Measurements from ENCODE around the gene NOS3. TPM values are rescaled to one million over a fixed set of nuclear protein-coding genes. Genes with fewer than 3 reads are reported as not detected.

Gene NOS3
- total and polyA plus RNA-seq, 9 of the 15 experiments (the other 6 are each of a cell fraction or from before 2014, with no cell fraction given) = 1.1 to 121 (median 23.6) TPM

DNA sequence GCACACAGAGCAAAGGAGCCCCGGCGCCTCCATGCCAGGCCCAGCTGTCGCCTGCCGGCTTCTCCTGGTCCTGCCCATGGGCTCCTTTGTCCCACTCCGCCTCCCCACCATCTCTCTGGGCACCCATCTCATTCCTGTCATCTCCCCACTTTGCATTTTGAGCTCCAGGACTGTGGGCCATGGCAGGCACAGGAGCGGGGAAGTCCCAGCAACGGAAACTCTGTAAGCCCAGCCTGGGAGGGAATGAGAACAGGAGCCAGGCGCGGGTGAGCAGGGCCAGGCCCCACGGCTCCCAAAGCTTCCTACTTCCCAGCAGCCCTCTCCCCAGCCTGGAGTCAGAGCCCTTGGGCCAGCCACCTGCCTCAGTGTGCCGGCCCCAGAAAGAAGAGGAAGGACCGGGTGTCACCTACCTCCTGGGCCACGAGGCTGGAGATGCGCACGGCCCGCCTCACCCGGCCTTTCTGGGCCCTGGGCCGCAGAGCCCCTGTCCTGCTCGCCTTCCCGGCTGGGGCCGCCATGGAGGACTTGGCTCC lies 35.8 kb upstream of the NOS3 start (continued):
- TF ChIP-seq ESRRA (IDR thresholded peaks at IDR 0.05; ENCODE audit: borderline replicate concordance, low read depth) (no peak), ZBTB8A (IDR thresholded peaks at IDR 0.05; ENCODE audit: partially characterized antibody) (no peak), BDP1 (IDR thresholded peaks at IDR 0.05; ENCODE audit: insufficient read depth, insufficient read length) (no peak), ELF2 (CRISPR knock-in tag; IDR thresholded peaks at IDR 0.05) (peak; percentile 30; the same call in 1 of the 2 replicates), TCFL5 (CRISPR knock-in tag; conservative IDR thresholded peaks at IDR 0.05) (no peak), CHCHD3 (CRISPR knock-in tag; IDR thresholded peaks at IDR 0.05) (no peak), ZNF77 (CRISPR knock-in tag; IDR thresholded peaks at IDR 0.05) (no peak), E2F4 (CRISPR knock-in tag; IDR thresholded peaks at IDR 0.05; ENCODE audit: low read depth) (no peak), SIN3A (IDR thresholded peaks at IDR 0.05; ENCODE audit: borderline replicate concordance in 2 of 2, control insufficient read depth in 1 of 2, low read depth in 2 of 2, low read length in 2 of 2) (peak; percentile 17 to 37; a peak in 1 of 4 replicates), ZC3H4 (CRISPR knock-in tag; IDR thresholded peaks at IDR 0.05; ENCODE audit: borderline replicate concordance) (no peak), ZKSCAN8 (CRISPR knock-in tag; IDR thresholded peaks at IDR 0.05) (no peak)
- TF ChIP-seq, protein P1, sequence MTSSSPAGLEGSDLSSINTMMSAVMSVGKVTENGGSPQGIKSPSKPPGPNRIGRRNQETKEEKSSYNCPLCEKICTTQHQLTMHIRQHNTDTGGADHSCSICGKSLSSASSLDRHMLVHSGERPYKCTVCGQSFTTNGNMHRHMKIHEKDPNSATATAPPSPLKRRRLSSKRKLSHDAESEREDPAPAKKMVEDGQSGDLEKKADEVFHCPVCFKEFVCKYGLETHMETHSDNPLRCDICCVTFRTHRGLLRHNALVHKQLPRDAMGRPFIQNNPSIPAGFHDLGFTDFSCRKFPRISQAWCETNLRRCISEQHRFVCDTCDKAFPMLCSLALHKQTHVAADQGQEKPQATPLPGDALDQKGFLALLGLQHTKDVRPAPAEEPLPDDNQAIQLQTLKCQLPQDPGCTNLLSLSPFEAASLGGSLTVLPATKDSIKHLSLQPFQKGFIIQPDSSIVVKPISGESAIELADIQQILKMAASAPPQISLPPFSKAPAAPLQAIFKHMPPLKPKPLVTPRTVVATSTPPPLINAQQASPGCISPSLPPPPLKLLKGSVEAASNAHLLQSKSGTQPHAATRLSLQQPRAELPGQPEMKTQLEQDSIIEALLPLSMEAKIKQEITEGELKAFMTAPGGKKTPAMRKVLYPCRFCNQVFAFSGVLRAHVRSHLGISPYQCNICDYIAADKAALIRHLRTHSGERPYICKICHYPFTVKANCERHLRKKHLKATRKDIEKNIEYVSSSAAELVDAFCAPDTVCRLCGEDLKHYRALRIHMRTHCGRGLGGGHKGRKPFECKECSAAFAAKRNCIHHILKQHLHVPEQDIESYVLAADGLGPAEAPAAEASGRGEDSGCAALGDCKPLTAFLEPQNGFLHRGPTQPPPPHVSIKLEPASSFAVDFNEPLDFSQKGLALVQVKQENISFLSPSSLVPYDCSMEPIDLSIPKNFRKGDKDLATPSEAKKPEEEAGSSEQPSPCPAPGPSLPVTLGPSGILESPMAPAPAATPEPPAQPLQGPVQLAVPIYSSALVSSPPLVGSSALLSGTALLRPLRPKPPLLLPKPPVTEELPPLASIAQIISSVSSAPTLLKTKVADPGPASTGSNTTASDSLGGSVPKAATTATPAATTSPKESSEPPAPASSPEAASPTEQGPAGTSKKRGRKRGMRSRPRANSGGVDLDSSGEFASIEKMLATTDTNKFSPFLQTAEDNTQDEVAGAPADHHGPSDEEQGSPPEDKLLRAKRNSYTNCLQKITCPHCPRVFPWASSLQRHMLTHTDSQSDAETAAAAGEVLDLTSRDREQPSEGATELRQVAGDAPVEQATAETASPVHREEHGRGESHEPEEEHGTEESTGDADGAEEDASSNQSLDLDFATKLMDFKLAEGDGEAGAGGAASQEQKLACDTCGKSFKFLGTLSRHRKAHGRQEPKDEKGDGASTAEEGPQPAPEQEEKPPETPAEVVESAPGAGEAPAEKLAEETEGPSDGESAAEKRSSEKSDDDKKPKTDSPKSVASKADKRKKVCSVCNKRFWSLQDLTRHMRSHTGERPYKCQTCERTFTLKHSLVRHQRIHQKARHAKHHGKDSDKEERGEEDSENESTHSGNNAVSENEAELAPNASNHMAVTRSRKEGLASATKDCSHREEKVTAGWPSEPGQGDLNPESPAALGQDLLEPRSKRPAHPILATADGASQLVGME (CRISPR knock-in tag; IDR thresholded peaks at IDR 0.05) = peak; percentile 70; the same call in 1 of the 2 replicates
- TF ChIP-seq, protein P2, sequence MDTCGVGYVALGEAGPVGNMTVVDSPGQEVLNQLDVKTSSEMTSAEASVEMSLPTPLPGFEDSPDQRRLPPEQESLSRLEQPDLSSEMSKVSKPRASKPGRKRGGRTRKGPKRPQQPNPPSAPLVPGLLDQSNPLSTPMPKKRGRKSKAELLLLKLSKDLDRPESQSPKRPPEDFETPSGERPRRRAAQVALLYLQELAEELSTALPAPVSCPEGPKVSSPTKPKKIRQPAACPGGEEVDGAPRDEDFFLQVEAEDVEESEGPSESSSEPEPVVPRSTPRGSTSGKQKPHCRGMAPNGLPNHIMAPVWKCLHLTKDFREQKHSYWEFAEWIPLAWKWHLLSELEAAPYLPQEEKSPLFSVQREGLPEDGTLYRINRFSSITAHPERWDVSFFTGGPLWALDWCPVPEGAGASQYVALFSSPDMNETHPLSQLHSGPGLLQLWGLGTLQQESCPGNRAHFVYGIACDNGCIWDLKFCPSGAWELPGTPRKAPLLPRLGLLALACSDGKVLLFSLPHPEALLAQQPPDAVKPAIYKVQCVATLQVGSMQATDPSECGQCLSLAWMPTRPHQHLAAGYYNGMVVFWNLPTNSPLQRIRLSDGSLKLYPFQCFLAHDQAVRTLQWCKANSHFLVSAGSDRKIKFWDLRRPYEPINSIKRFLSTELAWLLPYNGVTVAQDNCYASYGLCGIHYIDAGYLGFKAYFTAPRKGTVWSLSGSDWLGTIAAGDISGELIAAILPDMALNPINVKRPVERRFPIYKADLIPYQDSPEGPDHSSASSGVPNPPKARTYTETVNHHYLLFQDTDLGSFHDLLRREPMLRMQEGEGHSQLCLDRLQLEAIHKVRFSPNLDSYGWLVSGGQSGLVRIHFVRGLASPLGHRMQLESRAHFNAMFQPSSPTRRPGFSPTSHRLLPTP (IDR thresholded peaks at IDR 0.05; ENCODE audit: borderline replicate concordance, extremely low read depth, insufficient read length) = no peak
- TF ChIP-seq, protein P3, sequence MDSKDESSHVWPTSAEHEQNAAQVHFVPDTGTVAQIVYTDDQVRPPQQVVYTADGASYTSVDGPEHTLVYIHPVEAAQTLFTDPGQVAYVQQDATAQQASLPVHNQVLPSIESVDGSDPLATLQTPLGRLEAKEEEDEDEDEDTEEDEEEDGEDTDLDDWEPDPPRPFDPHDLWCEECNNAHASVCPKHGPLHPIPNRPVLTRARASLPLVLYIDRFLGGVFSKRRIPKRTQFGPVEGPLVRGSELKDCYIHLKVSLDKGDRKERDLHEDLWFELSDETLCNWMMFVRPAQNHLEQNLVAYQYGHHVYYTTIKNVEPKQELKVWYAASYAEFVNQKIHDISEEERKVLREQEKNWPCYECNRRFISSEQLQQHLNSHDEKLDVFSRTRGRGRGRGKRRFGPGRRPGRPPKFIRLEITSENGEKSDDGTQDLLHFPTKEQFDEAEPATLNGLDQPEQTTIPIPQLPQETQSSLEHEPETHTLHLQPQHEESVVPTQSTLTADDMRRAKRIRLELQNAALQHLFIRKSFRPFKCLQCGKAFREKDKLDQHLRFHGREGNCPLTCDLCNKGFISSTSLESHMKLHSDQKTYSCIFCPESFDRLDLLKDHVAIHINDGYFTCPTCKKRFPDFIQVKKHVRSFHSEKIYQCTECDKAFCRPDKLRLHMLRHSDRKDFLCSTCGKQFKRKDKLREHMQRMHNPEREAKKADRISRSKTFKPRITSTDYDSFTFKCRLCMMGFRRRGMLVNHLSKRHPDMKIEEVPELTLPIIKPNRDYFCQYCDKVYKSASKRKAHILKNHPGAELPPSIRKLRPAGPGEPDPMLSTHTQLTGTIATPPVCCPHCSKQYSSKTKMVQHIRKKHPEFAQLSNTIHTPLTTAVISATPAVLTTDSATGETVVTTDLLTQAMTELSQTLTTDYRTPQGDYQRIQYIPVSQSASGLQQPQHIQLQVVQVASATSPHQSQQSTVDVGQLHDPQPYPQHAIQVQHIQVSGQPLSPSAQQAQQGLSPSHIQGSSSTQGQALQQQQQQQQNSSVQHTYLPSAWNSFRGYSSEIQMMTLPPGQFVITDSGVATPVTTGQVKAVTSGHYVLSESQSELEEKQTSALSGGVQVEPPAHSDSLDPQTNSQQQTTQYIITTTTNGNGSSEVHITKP (IDR thresholded peaks at IDR 0.05; ENCODE audit: partially characterized antibody) = no peak

Data from K562 (cell line).